Suprapubic skin (tissue), 4 donors: ENCODE results near the gene SH3BP5.
A peak's percentile ranks its signal among the peaks of the same experiment; 100 is the strongest.

ENCODE experiments used
- CTCF ChIP-seq, 2 donors: fragments of 200-600 bp in 1 of 2; fragments of 450-650 bp in 1 of 2; sonication (generic) in 1 of 2; IDR thresholded peaks; one replicate each; pipeline ENCODE4 v1.5.1; 2016 to 2019; ENCODE audit warnings: antibody characterized with exemption in 2 of 2, mild to moderate bottlenecking in 1 of 2, moderate library complexity in 1 of 2
- EP300 ChIP-seq: sonication (generic); formaldehyde crosslinking; IDR thresholded peaks from one replicate; pipeline ENCODE4 v1.6.1; 2017; ENCODE audit warnings: antibody characterized with exemption
- POLR2A ChIP-seq, 2 donors: fragments of 450-650 bp; IDR thresholded peaks; one replicate each; pipeline ENCODE4 v1.6.1; 2017; ENCODE audit warnings: antibody characterized with exemption in 2 of 2, mild to moderate bottlenecking in 2 of 2, moderate library complexity in 2 of 2
- POLR2AphosphoS5 ChIP-seq, 3 donors: sonication (generic); formaldehyde crosslinking; IDR thresholded peaks; one replicate each; pipeline ENCODE4 v1.6.1; 2017; ENCODE audit warnings: antibody characterized with exemption in 3 of 3

- TF ChIP-seq CTCF (IDR thresholded peaks at IDR 0.05), result no peak
- no peak for TF ChIP-seq POLR2A (IDR thresholded peaks at IDR 0.05)
- TF ChIP-seq POLR2AphosphoS5 (IDR thresholded peaks at IDR 0.05), result peak in 1 of 3 donors; percentile 24
- TF ChIP-seq EP300, result no peak
These were observed 15.4 kb downstream of the SH3BP5 start for GRCh38 chr3:15316998-15317435.
